HG02588 (cell line): Measurements from ENCODE around the gene MEF2C.

Experiments
- ATAC-seq: cut with Tn5 transposase; IDR thresholded peaks from one replicate; pipeline ENCODE4 v1.9.1; 2021; ENCODE audit warnings: mild to moderate bottlenecking, moderate library complexity; ENCODE audit not compliant: unreplicated experiment

MEF2C gene

DNA sequence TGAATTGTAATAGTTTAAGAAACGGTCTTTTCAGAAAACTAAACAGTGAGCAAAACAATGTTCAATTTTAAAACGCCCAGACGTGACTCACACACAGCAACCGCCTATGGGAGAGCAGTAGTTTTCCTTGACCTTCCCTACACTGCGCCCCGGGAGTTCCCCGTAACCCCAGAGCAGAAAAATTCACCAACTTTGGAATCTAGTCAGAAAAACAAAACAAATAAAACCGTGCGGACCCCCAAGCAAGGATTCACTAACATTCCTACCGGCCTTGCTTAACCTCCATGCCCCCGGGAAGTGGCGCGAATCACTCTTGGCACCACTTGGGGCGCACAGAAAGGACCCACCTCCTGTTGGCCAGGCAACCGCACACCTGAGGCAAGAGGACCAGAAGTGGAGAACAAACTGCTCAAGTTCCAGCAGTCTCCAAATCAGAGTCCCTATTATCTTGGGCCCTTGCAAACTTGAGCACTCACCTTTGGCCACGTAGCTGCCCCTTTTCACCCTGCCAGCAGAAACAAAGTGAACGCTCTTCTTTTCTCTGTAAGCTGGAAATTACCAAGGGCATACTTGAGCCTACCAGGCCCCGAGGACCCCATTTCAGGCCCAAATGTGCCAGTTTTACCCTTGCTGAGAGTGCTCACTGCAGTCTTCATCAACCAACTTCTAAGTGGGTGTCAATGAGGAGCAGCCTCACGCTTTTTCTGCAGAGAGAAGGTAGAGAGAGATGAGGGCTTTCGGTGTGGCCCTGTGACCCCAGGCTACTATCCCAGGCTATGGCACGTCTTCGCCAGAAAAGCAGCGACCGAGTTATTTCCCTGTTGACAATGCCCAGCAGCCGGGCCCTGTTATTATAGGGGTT is 189.7 kb downstream of the MEF2C start:
- no peak for ATAC-seq

DNA sequence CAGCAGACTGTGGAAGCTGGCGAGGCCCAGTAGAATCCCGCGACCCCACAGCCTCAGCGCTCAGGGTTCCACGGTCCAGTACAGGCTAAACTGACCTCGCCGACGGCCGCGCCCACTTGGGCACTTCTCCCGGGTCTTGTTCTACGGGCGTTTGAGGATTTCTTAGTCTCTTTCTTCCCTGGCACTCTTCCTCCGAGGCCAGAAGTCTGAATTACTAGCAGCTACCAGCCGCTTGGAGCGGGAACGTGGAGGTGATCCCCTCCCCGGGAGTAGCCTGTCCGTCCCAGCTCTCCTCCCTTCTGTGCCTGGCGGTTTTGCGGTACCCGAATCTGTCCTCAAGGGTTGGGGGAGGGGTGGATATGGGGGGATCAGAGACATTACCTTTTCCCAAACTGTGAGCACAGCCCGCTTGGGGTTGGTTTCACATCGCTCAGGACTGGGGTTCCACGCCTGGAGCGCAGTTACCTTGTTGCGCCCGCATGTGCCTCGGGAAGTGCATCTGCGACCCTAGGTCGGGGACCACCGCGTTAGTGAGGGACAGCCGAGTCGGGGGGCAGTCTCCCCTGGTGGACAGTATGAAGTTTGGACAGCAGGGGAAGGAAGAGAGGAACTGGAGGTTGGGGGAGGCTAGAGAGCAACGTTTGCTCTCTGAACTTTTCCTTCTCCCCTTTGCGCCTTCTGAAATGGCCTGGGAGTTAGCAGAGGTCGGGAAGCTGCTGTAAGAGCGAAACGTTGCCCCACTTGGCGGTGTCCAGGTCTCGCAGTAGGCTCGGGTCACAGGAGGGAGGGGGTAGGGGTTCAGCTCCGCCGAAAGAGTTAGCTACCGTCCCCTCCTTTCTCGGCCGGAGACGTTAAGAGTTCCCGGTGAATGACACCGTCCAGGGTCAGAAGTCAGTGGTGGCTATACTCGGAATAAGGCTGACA is 190.8 kb downstream of the MEF2C start:
- ATAC-seq: no peak

DNA sequence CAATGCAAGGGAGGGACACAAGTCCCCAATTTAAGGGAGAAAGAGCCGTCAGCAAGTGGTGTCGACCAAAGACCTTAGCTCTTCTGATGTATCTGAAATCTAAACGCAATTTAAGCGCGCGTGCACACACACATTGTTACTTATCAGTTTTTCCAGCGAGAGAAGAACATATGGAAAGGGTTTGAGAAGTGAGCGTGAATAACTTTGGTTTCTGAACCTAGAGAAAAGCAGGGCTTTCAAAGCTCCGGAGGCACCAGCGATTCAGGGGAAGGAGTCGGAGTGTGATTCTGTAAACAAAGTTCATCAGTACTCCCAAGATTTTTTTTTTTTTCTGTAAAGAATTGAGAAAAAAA is 191.8 kb downstream of the MEF2C start:
- no peak for ATAC-seq

DNA sequence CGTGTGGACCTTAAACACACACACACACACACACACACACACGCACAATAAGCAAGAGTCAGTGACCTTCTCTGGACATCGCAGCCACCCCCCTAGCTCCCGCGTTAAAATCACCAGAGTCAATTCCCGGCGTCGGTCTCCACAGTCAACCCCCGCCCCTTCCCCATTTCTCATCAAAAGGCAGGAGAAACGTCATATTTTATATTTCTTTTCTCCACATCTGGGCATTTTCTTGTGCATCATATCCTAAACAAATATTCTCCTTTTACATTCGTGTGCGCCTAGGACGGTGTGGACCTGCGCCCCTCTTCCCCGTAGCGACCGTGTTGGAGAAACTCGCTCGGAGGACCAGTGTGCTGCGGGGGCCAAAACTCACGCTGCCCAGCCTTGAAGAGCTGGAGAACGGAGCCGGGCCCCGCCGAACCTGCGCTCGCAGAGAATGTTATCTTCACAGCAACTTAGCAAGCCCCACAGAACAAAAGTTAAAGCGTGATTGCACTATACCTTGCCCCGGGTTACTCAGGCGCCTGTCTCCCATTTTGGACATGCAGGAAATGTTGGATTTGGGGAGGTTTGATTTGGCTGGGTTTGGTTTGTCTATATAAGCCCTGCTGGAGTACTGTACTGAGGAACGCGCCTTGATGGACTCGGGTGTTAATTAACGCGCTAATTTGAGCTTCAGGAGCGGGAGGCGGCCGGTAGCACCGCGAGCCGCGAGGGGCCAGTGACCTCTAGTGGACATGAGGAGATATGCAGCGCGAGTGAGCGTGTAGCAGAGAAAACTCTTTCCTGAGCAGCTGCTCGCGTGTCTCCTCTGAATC is 192.4 kb downstream of the MEF2C start:
- ATAC-seq: peak; percentile 83

DNA sequence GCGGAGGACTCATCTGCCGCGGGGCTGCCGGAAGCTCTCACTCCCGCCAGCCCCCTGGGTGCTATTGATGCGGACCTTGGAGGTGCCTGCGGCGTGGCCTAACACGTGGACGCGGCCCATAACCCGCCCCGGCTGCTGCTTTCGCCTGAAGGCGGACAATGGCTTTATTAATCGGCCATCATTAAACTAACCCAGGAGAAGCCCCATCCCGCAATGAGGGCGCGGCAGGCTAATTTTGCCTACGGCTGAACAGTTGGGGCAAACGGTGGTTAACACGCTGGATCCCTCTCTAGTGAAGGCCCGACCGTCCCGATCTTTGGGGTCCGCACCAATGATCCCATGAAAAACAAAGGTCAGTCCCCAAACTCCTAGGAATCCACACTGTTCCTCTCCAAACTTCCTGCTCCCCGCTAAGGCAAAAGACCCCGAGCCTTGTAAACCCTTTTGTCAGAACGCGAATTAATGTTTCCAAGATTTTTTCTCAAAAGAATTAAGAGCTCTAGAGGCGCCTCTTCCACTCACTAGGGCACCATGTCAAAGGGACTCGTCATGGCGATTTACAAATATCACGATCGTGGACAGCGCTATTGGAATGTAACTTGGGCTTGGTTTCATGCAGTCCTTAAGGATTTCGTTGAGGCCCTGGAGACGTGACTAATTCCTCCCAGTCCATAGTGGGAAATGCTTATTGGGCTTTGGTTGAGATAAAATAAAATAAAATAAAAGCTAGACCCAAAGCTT is 193.1 kb downstream of the MEF2C start:
- no peak for ATAC-seq

DNA sequence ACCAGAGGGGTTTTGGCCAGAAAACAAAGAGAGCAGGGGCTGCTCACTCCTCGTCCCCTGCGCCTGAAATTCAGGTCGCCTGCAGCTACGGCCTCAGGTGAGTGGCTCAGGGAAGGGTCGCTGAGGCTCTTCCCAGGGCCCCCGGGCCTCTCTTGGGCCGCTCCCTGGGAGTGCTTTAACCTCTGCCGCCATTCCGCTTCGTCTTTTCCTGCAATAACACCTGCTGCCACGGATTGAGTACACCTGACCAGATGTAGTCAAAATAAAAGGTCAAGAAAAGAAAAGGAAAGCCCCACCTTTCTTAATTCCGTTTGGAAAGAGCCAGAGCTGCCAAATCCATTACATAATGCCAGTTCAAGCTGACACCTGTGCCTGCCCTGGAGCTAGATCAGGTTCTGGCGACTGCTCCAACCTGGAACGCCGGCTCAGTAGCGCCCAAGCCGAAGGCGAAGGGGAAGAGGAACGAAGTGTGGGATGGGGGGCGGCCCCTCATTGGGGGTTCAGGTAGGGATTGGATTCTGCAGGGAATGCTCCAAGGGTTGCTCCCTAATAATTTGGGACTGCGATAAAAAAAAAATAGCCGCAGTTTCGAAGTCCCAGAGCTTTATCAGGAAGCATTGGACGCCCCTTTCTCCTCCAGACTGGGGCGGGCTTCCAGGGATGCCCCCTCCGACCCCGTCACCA is 193.9 kb downstream of the MEF2C start:
- ATAC-seq: no peak

DNA sequence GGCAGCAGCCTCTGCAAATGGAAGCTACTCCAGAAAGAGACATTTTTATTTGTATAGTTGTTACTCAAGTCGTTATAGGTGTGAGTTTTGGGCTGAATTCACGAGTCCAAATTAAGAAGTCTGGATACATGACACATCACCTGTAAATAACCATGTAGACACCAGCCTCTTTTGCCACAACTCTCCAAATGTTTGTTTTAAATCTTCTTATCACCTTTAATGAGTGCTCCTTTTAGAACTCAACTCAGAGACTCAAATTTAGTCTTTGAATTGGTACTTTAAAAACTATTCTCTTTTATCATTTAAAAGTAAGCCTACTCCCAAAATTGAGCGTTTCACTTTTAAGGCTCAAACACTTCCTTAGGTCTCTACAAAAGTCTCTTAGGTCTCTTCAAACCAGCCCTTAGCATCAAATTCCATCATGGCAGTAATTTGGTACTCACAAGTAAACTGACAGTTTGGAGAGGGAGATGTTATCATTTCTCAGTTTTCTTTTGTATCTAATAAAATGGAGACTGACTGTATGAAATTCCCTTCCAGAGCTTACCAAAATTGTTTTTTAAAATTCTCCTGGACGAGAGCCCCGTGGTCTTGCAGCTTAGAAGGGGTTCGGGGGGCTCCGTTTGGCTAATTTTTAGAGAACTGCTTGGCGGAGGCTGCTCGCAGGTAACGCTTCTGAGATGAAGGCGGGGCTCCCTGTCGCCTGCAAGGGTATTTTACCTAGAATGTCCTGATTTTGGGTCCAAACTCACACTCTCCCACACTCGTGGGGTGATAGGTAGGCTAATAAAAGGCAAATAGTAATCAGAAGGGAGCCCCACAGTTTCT is 194.6 kb downstream of the MEF2C start:
- no peak for ATAC-seq

DNA sequence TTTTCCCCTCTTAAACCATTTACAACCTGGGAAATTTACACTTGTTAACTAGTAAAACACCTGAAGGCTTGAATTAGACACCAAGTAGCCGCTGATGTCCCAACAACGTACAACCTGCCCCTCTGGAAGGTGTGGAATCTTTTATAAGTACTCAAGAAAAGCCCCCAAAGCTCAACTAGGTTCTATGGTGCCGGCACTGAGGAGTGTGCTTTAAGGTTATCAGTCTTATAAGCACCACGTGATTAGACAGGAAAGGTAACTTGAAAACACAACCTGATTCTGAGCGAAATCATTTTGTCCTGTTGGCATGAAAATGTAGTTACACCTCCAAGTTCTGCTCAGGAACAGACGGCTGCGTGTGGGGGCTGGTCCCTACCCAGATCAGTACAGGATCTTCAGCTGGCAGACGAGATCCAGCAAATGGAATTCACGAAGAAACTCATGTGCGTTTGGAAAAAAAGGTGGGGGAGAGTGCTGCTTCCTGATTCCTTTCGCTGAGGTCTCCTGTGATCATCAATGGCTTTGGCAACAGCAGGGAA is 195.5 kb downstream of the MEF2C start:
- no peak for ATAC-seq

DNA sequence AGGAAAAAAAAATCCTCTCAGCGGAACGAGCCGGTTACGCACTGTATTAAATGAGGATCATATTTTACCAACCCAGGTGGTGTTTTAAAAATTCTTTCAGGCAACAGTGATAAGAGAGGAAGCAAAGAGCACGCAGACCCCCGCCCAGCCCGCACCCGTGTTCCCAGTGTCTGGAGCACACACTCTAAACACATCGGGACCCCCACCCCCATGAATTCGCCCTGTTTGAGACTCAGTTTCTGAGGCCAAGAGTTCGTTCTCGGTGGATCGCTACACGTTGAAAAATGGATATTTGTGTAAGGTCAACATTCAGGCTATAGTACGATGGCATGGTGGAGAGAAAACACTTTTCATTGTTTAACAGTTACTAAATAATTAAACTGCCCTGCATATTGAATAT is 196.3 kb downstream of the MEF2C start:
- ATAC-seq: no peak

DNA sequence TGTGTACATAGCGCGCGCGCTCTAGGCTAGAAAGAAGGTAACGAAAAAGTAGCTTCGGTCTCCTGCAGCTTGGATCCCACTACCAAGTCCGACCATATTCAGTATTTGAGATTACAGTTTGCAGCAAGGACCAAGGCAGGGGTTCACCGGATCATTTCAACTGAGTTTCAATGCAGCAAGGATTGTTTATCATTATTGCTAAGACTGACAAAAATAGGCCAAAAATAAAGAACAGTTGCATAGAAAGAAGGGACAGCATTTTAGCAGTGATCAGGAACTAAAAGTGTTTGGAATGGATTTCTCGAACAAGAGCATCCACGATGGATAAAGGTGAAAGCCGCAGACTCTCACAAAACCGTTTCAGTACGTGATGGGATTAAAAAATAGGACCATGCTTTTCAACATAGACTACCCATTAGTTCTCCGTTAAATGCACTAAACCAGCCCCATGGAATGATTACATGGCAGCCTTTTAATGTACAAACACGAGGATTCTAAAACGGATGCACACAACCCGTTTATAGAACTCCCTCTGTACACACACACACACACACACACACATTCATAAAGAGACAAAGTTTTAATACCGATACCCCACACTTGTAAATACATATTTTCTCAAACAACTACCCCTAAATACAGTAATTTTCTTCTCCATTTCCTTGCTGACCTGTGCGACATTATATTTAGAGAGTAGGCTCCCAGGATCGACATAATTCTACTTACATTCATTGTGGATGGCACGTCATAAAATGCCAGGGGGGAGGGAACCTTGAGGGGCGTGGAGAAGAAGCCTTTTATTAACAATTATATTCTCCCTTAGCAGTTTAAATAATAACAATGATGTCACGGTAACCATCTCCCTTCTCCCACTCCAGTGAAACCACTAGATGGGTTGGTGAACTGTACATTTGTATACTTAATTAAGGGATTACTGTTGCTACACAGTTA is 197.1 kb downstream of the MEF2C start:
- ATAC-seq: no peak

DNA sequence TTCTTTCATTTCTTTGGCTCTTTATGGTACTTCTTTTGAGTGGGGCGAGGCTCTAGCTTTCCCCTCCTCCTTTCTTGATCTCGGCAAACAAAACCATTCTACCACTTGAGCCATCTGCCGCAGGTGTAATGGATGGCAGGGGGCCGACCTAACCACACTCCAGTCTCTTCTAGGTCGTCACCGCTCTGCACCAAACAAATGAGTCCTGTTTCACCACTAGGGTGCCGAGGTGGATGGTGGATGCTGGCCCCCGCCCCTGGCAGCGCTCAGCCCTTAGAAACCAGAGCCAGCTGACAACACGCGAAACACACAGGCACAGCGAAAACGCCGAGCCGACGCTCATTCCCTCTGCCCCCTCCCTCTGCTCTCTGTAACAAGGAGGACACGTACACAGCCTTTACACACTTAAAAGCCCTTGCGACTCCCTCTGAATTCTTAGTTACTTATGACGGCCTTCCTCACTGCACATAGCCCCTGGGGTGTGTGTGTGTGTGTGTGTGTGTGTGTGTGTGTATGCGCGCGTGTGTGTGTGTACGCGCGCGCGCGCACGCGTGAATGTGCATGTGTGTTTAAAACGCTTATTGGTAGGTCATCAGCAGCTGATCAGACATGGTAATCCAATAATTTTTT is 199.4 kb downstream of the MEF2C start:
- peak; percentile 37 for ATAC-seq

DNA sequence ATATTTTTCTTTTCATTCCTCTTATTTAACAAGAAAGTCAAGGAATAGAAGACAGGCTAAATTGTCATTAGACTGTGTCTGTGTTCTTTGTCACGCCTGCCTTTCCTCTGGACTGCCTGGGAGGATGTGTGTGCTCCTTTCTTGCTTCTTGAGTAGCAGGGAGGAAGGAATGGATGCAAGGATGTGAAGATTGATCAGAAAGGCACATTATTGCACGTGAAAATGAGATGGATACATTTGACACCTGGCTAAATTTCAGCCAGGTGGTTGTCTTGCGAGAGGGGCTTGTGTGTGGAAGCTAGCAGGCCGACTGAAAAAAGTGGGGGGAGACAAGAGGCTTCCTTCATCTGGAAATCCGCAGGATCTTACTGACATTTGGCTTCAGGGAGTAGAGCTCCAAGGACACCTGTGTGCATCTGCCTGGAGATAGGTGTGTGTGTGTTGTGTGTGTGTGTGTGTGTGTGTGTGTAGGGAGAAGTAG is 200.1 kb downstream of the MEF2C start:
- no peak for ATAC-seq

DNA sequence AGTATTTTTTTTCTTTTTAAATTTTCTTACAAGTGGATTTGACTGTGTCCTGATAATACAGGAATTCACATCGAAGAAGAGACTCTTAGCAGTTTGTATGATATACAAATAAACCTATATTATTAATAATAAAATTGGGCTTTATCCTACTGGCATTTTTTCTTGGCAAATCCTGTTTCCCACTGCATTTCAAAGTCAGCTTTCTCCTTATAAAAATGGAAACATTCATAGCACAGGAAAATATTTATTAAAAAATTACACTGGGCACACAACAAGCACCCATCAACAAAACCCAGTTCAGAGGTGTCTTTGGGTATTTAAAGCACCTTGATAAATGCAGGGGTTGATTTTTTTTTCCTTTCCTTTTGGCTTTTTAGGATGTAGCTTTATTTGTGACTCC is 200.9 kb downstream of the MEF2C start:
- ATAC-seq: no peak

DNA sequence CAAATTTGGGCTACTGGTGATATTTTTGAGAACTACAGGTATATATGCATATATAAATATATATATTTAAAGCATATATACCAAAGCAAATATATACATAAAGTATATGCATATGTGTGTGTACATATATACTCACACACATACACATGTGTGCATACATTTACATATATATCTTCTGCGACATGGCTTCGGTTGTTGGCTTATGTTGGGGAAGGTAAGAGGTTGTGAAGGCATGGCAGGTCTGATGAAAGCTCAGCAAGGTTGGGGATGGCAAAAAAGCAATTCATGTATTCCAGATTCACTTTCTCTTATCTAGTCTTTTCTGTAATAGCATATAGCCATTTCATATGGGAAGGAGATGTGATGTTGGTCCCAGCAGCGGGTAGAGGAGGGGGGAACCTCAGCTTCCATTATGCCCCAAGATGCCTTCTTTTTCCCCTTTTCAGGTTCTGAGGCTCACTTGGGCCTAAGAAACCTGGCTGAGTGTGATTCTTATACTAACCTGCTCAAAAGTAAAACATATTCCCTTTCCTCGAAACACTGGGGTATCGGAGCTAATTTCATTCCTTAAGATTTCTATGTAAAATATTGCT is 201.7 kb downstream of the MEF2C start:
- no peak for ATAC-seq

DNA sequence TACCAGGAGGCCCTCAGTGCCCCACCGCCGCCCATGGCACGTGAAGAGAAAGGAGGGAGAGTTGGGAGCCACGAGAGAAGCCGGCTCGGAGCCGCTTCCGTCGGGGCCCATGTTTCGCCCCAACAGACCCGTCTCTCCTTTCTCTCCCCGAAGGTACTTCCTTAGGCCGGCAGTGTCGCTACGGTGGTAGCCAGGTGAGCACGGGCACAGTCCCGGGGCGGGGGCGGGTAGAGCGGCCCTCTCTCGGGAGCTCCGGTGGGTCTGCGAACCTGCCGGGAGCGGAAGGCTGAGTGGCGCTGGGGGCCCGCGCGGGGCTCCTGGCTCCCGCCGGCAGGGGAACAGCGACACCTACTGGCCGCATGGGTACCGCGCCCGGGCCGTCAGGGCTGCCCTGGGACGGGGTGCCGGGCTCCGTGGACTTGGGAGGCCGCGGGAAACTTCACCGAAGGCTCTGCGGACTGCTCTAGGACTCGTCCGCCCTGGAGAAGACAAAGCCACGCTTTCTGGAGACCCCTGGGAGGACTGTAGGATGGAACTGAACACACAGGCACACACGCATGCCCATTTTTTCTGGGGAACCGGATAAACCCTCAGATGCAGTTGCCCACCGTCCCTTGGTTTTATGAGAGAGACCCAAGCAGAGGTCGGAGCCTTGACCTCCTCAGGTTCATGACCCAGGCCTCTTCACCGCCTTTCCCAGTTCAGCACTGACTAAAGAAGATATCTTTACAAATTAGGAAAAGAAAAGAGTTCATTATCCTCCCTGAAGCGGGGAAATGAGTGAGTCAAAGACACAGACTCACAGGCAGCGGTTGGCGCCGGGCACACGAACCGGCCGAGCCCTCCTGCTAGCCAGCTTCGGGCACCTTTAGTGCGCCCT is 202.5 kb downstream of the MEF2C start:
- peak; percentile 76 for ATAC-seq

DNA sequence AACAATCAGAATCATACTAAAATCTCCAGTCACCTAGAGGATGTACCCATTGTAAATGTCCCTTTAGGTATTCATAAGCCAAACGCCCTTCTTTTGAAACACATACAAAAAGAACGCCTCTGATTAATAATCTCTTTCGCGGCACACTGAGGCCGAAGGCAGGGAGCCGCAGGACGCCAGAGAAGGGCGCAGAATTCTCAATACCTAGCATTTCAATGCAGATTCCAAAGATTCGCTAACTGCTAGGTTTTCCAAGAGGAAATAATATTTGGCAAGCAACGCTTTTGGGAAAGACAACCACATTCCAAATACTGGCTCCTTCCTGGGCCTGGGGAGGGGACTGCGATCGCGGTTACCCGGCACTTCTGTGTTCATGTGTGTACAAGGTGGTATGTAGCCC is 203.3 kb downstream of the MEF2C start:
- no peak for ATAC-seq
